Measurements from ENCODE around the gene NOS3. TPM values are rescaled to one million over a fixed set of nuclear protein-coding genes. Genes with fewer than 3 reads are reported as not detected.

Gene NOS3
- total RNA-seq, 1 experiment from 2014 or later, result 0.30 TPM

DNA sequence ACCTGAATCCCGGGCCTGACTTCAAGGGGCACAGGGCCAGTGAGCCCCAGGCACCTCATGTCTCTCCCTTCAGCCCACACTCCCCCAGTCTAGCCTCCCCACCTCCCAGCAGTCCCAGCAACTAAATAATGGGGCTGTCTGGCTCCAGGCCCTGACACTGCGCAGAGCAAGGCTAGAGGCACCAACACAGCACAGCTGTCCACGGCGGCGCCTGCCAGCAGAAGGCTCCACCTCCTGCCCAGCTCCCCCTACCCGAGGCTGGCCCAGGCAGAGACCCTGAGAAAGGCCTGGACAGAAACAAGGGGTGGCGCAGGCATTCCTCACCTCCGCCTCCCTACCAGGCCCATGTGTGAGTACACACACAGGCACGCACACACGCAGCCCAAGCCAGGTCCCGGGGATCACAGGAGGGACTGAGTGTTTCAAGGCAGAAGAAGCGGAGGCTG lies 18.8 kb upstream of the NOS3 start:
- Mint-ChIP-seq H3K27me3 (ENCODE audit: insufficient read depth, unreplicated experiment) (peaks cover 24% of the 10 kb centered on the region), H3K4me1 (ENCODE audit: insufficient read depth, unreplicated experiment) (peaks cover 6% of the 10 kb centered on the region), H3K36me3 (ENCODE audit: insufficient read depth, unreplicated experiment) (no peaks in the 10 kb centered on the region), H3K4me3 (ENCODE audit: unreplicated experiment) (no peak overlapping the region), H3K27ac (ENCODE audit: low read depth, unreplicated experiment) (no peak overlapping the region), H3K9me3 (ENCODE audit: unreplicated experiment) (no peaks in the 10 kb centered on the region)
- no TSS peak for BruUV-seq (replicated peaks)
- intact Hi-C loops (cut with micrococcal nuclease), result no loop called here
- CTCF ChIA-PET, result interaction anchor here (0.6 kb wide), 2 partner anchors 47 to 66 kb away, joined by 3 read pairs; no protein-coding TSS in a partner anchor
- TF ChIP-seq, protein P1, sequence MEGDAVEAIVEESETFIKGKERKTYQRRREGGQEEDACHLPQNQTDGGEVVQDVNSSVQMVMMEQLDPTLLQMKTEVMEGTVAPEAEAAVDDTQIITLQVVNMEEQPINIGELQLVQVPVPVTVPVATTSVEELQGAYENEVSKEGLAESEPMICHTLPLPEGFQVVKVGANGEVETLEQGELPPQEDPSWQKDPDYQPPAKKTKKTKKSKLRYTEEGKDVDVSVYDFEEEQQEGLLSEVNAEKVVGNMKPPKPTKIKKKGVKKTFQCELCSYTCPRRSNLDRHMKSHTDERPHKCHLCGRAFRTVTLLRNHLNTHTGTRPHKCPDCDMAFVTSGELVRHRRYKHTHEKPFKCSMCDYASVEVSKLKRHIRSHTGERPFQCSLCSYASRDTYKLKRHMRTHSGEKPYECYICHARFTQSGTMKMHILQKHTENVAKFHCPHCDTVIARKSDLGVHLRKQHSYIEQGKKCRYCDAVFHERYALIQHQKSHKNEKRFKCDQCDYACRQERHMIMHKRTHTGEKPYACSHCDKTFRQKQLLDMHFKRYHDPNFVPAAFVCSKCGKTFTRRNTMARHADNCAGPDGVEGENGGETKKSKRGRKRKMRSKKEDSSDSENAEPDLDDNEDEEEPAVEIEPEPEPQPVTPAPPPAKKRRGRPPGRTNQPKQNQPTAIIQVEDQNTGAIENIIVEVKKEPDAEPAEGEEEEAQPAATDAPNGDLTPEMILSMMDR (IDR thresholded peaks at IDR 0.05; ENCODE audit: unreplicated experiment), result no peak
- DNase-seq (ENCODE audit: unreplicated experiment), result no peak
- POLR2A ChIA-PET, result no interaction called here

DNA sequence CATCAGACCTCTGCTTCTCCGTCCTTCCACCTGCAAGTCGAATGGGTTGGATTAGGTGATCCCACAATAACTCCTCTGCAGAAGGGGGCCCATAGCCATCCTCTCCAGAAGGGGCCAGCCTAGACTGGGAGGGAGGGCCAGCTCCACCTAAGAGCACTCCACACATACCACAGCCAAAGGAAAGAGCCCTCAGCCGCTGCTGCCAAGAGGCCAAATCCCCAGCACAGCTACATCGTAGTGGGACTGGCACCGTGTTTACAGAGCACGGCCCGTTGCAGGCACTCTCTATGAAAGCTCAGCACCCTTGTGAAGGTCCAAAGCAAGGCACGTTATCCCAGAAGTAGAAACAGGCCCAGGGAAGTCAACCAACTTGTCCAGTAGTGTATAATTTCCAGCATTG lies 18.1 kb upstream of the NOS3 start:
- intact Hi-C loops (cut with micrococcal nuclease), result no loop called here
- Mint-ChIP-seq H3K4me3 (ENCODE audit: unreplicated experiment) (no peak overlapping the region), H3K27ac (ENCODE audit: low read depth, unreplicated experiment) (no peak overlapping the region), H3K27me3 (ENCODE audit: insufficient read depth, unreplicated experiment) (peaks cover 24% of the 10 kb centered on the region), H3K4me1 (ENCODE audit: insufficient read depth, unreplicated experiment) (peaks cover 8% of the 10 kb centered on the region), H3K36me3 (ENCODE audit: insufficient read depth, unreplicated experiment) (no peaks in the 10 kb centered on the region), H3K9me3 (ENCODE audit: unreplicated experiment) (no peaks in the 10 kb centered on the region)
- ChIA-PET POLR2A (no interaction called here), CTCF (interaction anchor here (0.9 to 1.3 kb wide), 2 partner anchors 60 to 75 kb away, joined by 3 read pairs; no protein-coding TSS in a partner anchor)
- TF ChIP-seq, protein P1 (IDR thresholded peaks at IDR 0.05; ENCODE audit: unreplicated experiment), result no peak
- no peak for DNase-seq (ENCODE audit: unreplicated experiment)
- no TSS peak for BruUV-seq (replicated peaks)

DNA sequence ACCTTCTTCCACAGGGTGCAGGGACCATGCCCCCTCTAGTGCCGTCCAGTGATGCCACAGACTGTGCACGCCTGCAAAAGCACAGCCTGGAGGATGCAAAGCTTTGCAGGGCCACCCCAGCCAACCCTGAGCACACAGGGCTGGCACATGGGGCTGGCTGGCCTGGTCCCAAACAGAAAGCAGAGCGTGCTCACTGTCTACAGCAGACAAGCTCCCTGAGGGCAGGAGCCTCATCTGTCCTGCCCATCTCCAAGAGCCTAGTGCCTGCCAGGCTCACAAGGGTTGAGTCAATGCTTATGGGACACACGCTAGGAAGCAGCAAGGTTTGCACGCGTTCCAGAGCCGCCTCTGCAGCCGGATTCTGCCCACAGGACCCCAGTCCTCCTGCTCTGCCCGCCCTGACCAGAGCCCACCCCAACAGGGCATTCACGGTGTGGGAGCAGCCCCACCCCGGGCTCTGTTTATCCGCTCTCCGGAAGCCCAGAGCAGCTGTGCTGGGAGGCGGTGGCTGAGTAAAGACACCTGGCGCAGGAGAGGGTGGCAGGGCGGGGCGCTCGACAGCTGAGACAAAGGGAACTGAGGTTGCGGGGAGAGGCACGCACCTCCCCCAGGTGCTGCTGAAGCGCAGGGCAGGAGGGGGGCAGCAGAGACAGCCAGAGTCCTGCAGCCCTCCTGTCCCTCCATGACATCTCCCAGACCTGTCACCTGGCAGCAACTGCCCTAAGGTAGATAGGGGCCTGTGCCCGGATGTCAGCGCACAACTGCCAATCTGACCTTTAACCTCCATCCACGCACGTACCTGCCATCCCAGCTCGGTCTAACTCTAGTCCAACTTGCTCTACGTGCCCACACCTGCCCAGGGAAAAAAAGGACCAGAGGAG lies 17.0 kb upstream of the NOS3 start:
- Mint-ChIP-seq H3K27me3 (ENCODE audit: insufficient read depth, unreplicated experiment) (peaks cover 22% of the 10 kb centered on the region), H3K4me1 (ENCODE audit: insufficient read depth, unreplicated experiment) (peaks cover 11% of the 10 kb centered on the region), H3K36me3 (ENCODE audit: insufficient read depth, unreplicated experiment) (no peaks in the 10 kb centered on the region), H3K9me3 (ENCODE audit: unreplicated experiment) (no peaks in the 10 kb centered on the region), H3K4me3 (ENCODE audit: unreplicated experiment) (peak overlapping the region; percentile 66), H3K27ac (ENCODE audit: low read depth, unreplicated experiment) (no peak overlapping the region)
- TF ChIP-seq, protein P1 (IDR thresholded peaks at IDR 0.05; ENCODE audit: unreplicated experiment), result no peak
- POLR2A ChIA-PET, result interaction anchor here (0.6 kb wide), 1 partner anchor 22 kb away, joined by 3 read pairs; no protein-coding TSS in a partner anchor
- CTCF ChIA-PET, result interaction anchor here (0.7 to 1.3 kb wide), 3 partner anchors 61 to 1307 kb away, joined by 3 read pairs; no protein-coding TSS in a partner anchor
- no TSS peak for BruUV-seq (replicated peaks)
- intact Hi-C loops (cut with micrococcal nuclease), result no loop called here
- no peak for DNase-seq (ENCODE audit: unreplicated experiment)

All from MCF 10A (cell line).